CD4-positive, alpha-beta memory T cell (primary cell): Measurements from ENCODE around the gene UBR2. TPM values are rescaled to one million over a fixed set of nuclear protein-coding genes. Genes with fewer than 3 reads are reported as not detected.
"Not testable (repeated sequence)": the region's sequence is repeated elsewhere in the genome, so short reads cannot be mapped to it uniquely, and the experiment has no call there.

Experiments used
- CTCF ChIA-PET: fragments of 350-600 bp; sonication (Branson Sonifier 250); formaldehyde crosslinking; loops from one replicate; lab custom pipeline; 2021; ENCODE audit warnings: inconsistent platforms; ENCODE audit not compliant: partially characterized antibody; lab: Charles Lee
- POLR2A ChIA-PET: fragments of 350-600 bp; sonication (Branson Sonifier 250); formaldehyde crosslinking; loops from one replicate; lab custom pipeline; 2021; ENCODE audit not compliant: partially characterized antibody; lab: Charles Lee
- DNase-seq, 5 donors: peaks; one replicate each; pipeline versions ENCODE4 v3.0.0 to v3.0.0-alpha.2; 2020 to 2022; ENCODE audit warnings: mixed read lengths in 1 of 5
- H3K27ac ChIP-seq: one replicate; pipeline ENCODE4 v1.7.0; 2013; ENCODE audit warnings: low read depth, low read length
- H3K27me3 ChIP-seq: 2 replicates; pipeline ENCODE4 v1.7.0; 2013; ENCODE audit warnings: mild to moderate bottlenecking, low read length, moderate library complexity; ENCODE audit not compliant: insufficient read depth
- H3K36me3 ChIP-seq: 2 replicates; pipeline ENCODE4 v1.7.0; 2013; ENCODE audit warnings: mild to moderate bottlenecking, low read length, moderate library complexity; ENCODE audit not compliant: insufficient read depth
- H3K4me1 ChIP-seq: 2 replicates; pipeline ENCODE4 v1.7.0; 2013; ENCODE audit warnings: mild to moderate bottlenecking, low read length, moderate library complexity; ENCODE audit not compliant: insufficient read depth
- H3K4me3 ChIP-seq, 2 donors: one replicate each; pipeline ENCODE4 v1.7.0; 2013; ENCODE audit warnings: low read length in 2 of 2, mild to moderate bottlenecking in 1 of 2
- H3K9me3 ChIP-seq, 2 donors: one replicate each; pipeline ENCODE4 v1.7.0; 2013; ENCODE audit warnings: low read length in 2 of 2, control low read depth in 1 of 2; ENCODE audit not compliant: control insufficient read depth in 1 of 2
- H3K27ac Mint-ChIP-seq, 7 donors: one replicate each; pipeline ENCODE4 v1.8.0; 2020 to 2021; ENCODE audit warnings: mixed read lengths in 7 of 7, mild to moderate bottlenecking in 6 of 7, inconsistent platforms in 3 of 7, moderate library complexity in 3 of 7
- H3K27me3 Mint-ChIP-seq, 2 donors: one replicate each; pipeline ENCODE4 v1.8.0; 2020 to 2021; ENCODE audit warnings: mixed read lengths in 2 of 2
- H3K36me3 Mint-ChIP-seq, 2 donors: one replicate each; pipeline ENCODE4 v1.8.0; 2020 to 2021; ENCODE audit warnings: mixed read lengths in 2 of 2, inconsistent platforms in 1 of 2, mild to moderate bottlenecking in 1 of 2
- H3K4me1 Mint-ChIP-seq, 4 donors: one replicate each; pipeline ENCODE4 v1.8.0; 2020 to 2021; ENCODE audit warnings: mixed read lengths in 4 of 4, mild to moderate bottlenecking in 1 of 4
- H3K4me3 Mint-ChIP-seq, 8 donors: one replicate each; pipeline ENCODE4 v1.8.0; 2020 to 2021; ENCODE audit warnings: mixed read lengths in 8 of 8, mild to moderate bottlenecking in 7 of 8, moderate library complexity in 6 of 8, inconsistent platforms in 3 of 8
- H3K9me3 Mint-ChIP-seq, 8 donors: one replicate each; pipeline ENCODE4 v1.8.0; 2020 to 2021; ENCODE audit warnings: mixed read lengths in 8 of 8, mild to moderate bottlenecking in 5 of 8, inconsistent platforms in 3 of 8, moderate library complexity in 1 of 8
- intact Hi-C: fragments of 100-400 bp; cut with micrococcal nuclease; formaldehyde crosslinking; loops from one replicate; pipeline ENCODE4 v1.15.1; 2023
- polyA plus RNA-seq, 2 donors: library from polyadenylated mRNA; unstranded; fragments of 300-500 nt; fragmentation: Illumina TruSeq; gene quantifications; one replicate each; pipeline ENCODE4 v1.2.3, GENCODE V29; 2021
- total RNA-seq, 2 experiments: library from RNA; stranded (reverse); gene quantifications; one replicate each; pipeline ENCODE4 v1.2.3, GENCODE V29; 2021

UBR2 gene
- total and polyA plus RNA-seq, 4 experiments from 2014 or later, result 4.9 to 55.7 (median 34.1) TPM

DNA sequence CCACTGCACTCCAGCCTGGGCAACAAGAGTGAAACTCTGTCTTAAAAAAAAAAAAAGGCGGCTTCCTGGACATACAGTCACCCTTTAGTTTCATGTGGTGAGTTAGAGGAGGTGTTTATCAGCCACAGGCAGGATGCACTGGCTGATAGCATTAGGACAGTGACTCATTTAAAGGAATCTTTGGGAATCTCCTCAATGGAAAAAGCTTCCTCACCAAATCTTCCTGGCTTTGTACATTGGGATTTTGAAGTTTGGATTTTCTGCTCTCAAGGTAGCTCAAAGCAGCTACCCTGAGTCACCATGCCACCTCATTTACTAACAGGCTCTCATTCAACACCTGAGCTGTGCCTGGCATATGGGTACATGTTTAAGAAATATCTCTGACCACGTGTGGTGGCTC, 138.4 kb downstream of the UBR2 start:
- H3K27ac Mint-ChIP-seq, result no peak overlapping the region
- ChIA-PET POLR2A (no interaction called here), CTCF (no interaction called here)

DNA sequence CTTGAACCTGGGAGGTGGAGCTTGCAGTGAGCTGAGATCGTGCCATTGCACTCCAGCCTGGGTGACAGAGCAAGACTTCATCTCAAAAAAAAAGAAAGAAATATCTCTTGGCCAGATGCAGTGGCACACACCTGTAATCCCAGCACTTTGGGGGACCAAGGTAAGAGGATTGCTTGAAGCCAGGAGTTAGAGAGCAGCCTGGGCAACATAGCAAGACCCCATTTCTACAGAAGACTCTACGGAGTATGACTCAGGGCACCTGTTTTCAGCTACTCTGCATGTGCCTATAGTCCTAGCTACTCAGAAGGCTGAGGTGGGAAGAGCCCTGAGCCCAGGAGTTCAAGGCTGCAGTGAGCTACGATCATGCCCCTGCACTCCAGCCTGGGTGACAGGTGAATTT, 139.0 kb downstream of the UBR2 start:
- POLR2A ChIA-PET, result not testable (repeated sequence)

More for the DNA sequence above, 138.4 kb downstream of the UBR2 start:
- no peak overlapping the region for H3K27ac ChIP-seq
- no peak for DNase-seq
- H3K4me1 Mint-ChIP-seq, result peaks cover 0 to 2% (median 0%) of the 10 kb centered on the region in 4 donors
- no peaks in the 10 kb centered on the region for H3K36me3 ChIP-seq
- no peaks in the 10 kb centered on the region for H3K9me3 Mint-ChIP-seq
- H3K9me3 ChIP-seq, result no peaks in the 10 kb centered on the region
- intact Hi-C loops, result no loop called here
- H3K27me3 ChIP-seq, result no peaks in the 10 kb centered on the region
- H3K4me3 ChIP-seq, result no peak overlapping the region
- no peaks in the 10 kb centered on the region for H3K27me3 Mint-ChIP-seq
- no peak overlapping the region for H3K4me3 Mint-ChIP-seq
- H3K4me1 ChIP-seq, result no peaks in the 10 kb centered on the region
- no peaks in the 10 kb centered on the region for H3K36me3 Mint-ChIP-seq

GRCh38 chr6:42704251-42704936, 140.6 kb downstream of the UBR2 start:
- no peak for DNase-seq
- H3K9me3 Mint-ChIP-seq, result no peaks in the 10 kb centered on the region
- Histone ChIP-seq H3K9me3 (no peaks in the 10 kb centered on the region), H3K4me1 (no peaks in the 10 kb centered on the region), H3K27ac (no peak overlapping the region), H3K4me3 (no peak overlapping the region), H3K27me3 (no peaks in the 10 kb centered on the region), H3K36me3 (no peaks in the 10 kb centered on the region)
- no peak overlapping the region for H3K4me3 Mint-ChIP-seq
- H3K4me1 Mint-ChIP-seq, result peaks cover 0 to 2% (median 0%) of the 10 kb centered on the region in 4 donors
- ChIA-PET POLR2A (interaction anchor here (1.1 to 1.4 kb wide), 2 partner anchors 11 to 22 kb away, joined by 3 to 4 read pairs; no protein-coding TSS in a partner anchor), CTCF (no interaction called here)
- H3K27ac Mint-ChIP-seq, result no peak overlapping the region
- intact Hi-C loops, result no loop called here
- no peaks in the 10 kb centered on the region for H3K27me3 Mint-ChIP-seq
- no peaks in the 10 kb centered on the region for H3K36me3 Mint-ChIP-seq

More for the DNA sequence above, 139.0 kb downstream of the UBR2 start:
- H3K4me3 Mint-ChIP-seq, H3K36me3 Mint-ChIP-seq, H3K27me3 Mint-ChIP-seq, H3K4me3 ChIP-seq, H3K9me3 ChIP-seq, H3K36me3 ChIP-seq, H3K4me1 ChIP-seq, H3K9me3 Mint-ChIP-seq, H3K4me1 Mint-ChIP-seq, H3K27me3 ChIP-seq, CTCF ChIA-PET, H3K27ac ChIP-seq, intact Hi-C loops, DNase-seq, H3K27ac Mint-ChIP-seq: not testable (repeated sequence)

DNA sequence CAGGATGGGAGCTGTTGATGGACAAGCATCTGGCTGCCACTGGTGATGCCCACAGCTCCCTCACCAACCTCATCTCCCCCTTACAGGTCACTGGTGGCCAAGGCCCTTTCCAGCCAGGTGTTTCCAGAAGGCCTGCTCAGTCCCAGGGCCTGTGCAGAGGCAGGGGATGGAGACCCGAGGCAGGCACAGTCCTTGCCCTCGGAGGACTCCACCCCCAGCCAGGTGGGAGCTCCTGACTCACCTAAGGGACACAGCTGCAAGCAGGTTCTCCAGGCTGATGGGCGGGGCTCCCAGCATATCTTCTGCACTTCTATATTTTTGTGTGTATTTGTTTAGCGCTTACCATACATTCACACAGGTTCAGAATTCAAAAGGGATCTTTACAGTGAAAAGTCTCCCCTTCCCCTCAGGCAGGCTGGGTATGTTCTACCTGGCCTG, 141.1 kb downstream of the UBR2 start:
- peaks cover 0 to 2% (median 0%) of the 10 kb centered on the region in 4 donors for H3K4me1 Mint-ChIP-seq
- intact Hi-C loops, result no loop called here
- no peaks in the 10 kb centered on the region for H3K4me1 ChIP-seq
- no peaks in the 10 kb centered on the region for H3K9me3 Mint-ChIP-seq
- POLR2A ChIA-PET, result interaction anchor here (1.1 to 1.4 kb wide), 2 partner anchors 12 to 22 kb away, joined by 3 to 4 read pairs; no protein-coding TSS in a partner anchor
- H3K27me3 ChIP-seq, result no peaks in the 10 kb centered on the region
- no peaks in the 10 kb centered on the region for H3K27me3 Mint-ChIP-seq
- no peak overlapping the region for H3K4me3 Mint-ChIP-seq
- H3K9me3 ChIP-seq, result no peaks in the 10 kb centered on the region
- H3K27ac Mint-ChIP-seq, result no peak overlapping the region
- no peaks in the 10 kb centered on the region for H3K36me3 Mint-ChIP-seq
- H3K27ac ChIP-seq, result no peak overlapping the region
- H3K36me3 ChIP-seq, result no peaks in the 10 kb centered on the region
- DNase-seq, result no peak
- CTCF ChIA-PET, result no interaction called here
- H3K4me3 ChIP-seq, result no peak overlapping the region

DNA sequence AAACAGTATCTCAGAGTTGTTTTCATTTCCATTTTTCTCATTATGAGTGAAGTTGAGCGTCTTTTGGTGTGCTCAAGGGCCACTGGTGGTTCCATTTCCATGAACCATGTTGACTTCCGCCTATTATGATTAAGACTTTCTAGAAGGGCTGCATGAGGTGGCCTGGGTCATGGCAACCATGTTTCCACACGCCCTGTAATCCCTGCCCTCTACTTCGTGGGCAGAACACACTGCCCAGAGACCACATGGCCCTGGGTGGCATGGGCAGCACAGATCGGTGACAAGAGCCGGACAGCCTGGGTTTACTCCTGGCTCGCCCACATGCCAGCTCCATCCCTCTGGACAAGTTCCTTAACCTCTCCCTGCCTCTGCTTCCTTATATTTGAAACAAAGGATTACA, 143.8 kb downstream of the UBR2 start:
- Mint-ChIP-seq H3K4me1 (no peaks in the 10 kb centered on the region), H3K4me3 (no peak overlapping the region), H3K36me3 (no peaks in the 10 kb centered on the region), H3K27ac (no peak overlapping the region), H3K27me3 (no peaks in the 10 kb centered on the region), H3K9me3 (peaks cover 0 to 7% (median 3%) of the 10 kb centered on the region in 8 donors)
- Histone ChIP-seq H3K9me3 (no peaks in the 10 kb centered on the region), H3K27ac (no peak overlapping the region), H3K27me3 (no peaks in the 10 kb centered on the region), H3K4me3 (no peak overlapping the region), H3K4me1 (no peaks in the 10 kb centered on the region), H3K36me3 (no peaks in the 10 kb centered on the region)
- ChIA-PET POLR2A (no interaction called here), CTCF (interaction anchor here (1.0 kb wide), 1 partner anchor 9 kb away, joined by 3 read pairs; no protein-coding TSS in a partner anchor)
- no peak for DNase-seq
- intact Hi-C loops, result no loop called here

DNA sequence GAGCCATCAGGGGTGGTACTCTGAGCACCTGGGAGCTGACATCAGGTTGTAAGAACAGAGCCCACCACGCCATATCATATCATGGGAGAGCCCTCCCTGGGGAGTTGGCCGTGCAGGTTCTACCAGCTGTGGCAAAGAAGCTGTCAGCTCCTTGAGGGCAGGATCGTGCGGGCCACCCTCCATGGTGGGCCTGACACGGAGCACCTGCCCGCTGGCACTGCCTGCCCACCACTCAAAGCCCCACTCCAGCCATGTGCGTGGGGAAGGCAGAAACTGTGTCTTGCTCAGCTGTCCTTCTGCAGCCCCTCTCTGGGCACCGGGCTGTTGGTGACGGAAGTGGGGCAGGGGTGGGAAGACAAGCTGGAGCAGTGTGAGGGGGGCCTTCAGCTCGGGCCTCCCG, 144.3 kb downstream of the UBR2 start:
- Histone ChIP-seq H3K27me3 (no peaks in the 10 kb centered on the region), H3K9me3 (no peaks in the 10 kb centered on the region), H3K27ac (no peak overlapping the region), H3K4me3 (no peak overlapping the region), H3K36me3 (no peaks in the 10 kb centered on the region), H3K4me1 (no peaks in the 10 kb centered on the region)
- ChIA-PET POLR2A (no interaction called here), CTCF (no interaction called here)
- DNase-seq, result no peak
- intact Hi-C loops, result no loop called here
- H3K4me1 Mint-ChIP-seq, result no peaks in the 10 kb centered on the region
- H3K27me3 Mint-ChIP-seq, result no peaks in the 10 kb centered on the region
- peaks cover 0 to 7% (median 3%) of the 10 kb centered on the region in 8 donors for H3K9me3 Mint-ChIP-seq
- H3K36me3 Mint-ChIP-seq, result no peaks in the 10 kb centered on the region
- no peak overlapping the region for H3K27ac Mint-ChIP-seq
- H3K4me3 Mint-ChIP-seq, result no peak overlapping the region

GRCh38 chr6:42709871-42710270, 146.0 kb downstream of the UBR2 start:
- CTCF ChIA-PET, result no interaction called here
- no peak for DNase-seq
- H3K27me3 ChIP-seq, result no peaks in the 10 kb centered on the region
- no peaks in the 10 kb centered on the region for H3K36me3 Mint-ChIP-seq
- no peaks in the 10 kb centered on the region for H3K4me1 ChIP-seq
- H3K36me3 ChIP-seq, result no peaks in the 10 kb centered on the region
- H3K4me3 Mint-ChIP-seq, result no peak overlapping the region
- peaks cover 0 to 2% (median 0%) of the 10 kb centered on the region in 4 donors for H3K4me1 Mint-ChIP-seq
- POLR2A ChIA-PET, result no interaction called here
- no peak overlapping the region for H3K27ac ChIP-seq
- peaks cover 0 to 7% (median 3%) of the 10 kb centered on the region in 8 donors for H3K9me3 Mint-ChIP-seq
- H3K27me3 Mint-ChIP-seq, result no peaks in the 10 kb centered on the region
- H3K27ac Mint-ChIP-seq, result no peak overlapping the region
- no peaks in the 10 kb centered on the region for H3K9me3 ChIP-seq
- intact Hi-C loops, result no loop called here
- H3K4me3 ChIP-seq, result no peak overlapping the region
